Measurements from ENCODE around the gene NBPF4. TPM values are rescaled to one million over a fixed set of nuclear protein-coding genes. Genes with fewer than 3 reads are reported as not detected.
A peak's percentile ranks its signal among the peaks of the same experiment; 100 is the strongest.
"Not testable (repeated sequence)": the region's sequence is repeated elsewhere in the genome, so short reads cannot be mapped to it uniquely, and the experiment has no call there.

Gene NBPF4
- total RNA-seq, 6 experiments from 2014 or later, result not detected

- H3K27me3 ChIP-seq; intact Hi-C loops (cut with DNase I); H3K36me3 ChIP-seq; H3K27ac ChIP-seq; H3K9me3 ChIP-seq; ATAC-seq; H3K4me3 ChIP-seq; DNase-seq; H3K4me1 ChIP-seq: not testable (repeated sequence)
- WGBS (ENCODE audit: insufficient coverage, low coverage, low lambda C conversion rate, missing lambda C conversion rate), result no CpG with 5 or more reads among the region's 3 CpGs
These were observed 11.7 kb downstream of the NBPF4 start for GRCh38 chr1:108232183-108232582.

GRCh38 chr1:108229976-108230375, 13.9 kb downstream of the NBPF4 start:
- DNase-seq; H3K36me3 ChIP-seq; H3K9me3 ChIP-seq; H3K27ac ChIP-seq; H3K27me3 ChIP-seq; H3K4me3 ChIP-seq; H3K4me1 ChIP-seq; ATAC-seq; intact Hi-C loops (cut with DNase I): not testable (repeated sequence)
- no CpG with 5 or more reads among the region's 3 CpGs for WGBS (ENCODE audit: insufficient coverage, low coverage, low lambda C conversion rate, missing lambda C conversion rate)

GRCh38 chr1:108227772-108228171, 16.1 kb downstream of the NBPF4 start:
- H3K27ac ChIP-seq; intact Hi-C loops (cut with DNase I); ATAC-seq; H3K4me1 ChIP-seq; H3K4me3 ChIP-seq; H3K9me3 ChIP-seq; DNase-seq; H3K36me3 ChIP-seq; H3K27me3 ChIP-seq: not testable (repeated sequence)
- WGBS (ENCODE audit: insufficient coverage, low coverage, low lambda C conversion rate, missing lambda C conversion rate), result no CpG with 5 or more reads among the region's 7 CpGs

- 11% methylated on average over 1 of the region's 4 CpGs for WGBS (ENCODE audit: insufficient coverage, low coverage, low lambda C conversion rate, missing lambda C conversion rate)
- H3K36me3 ChIP-seq; DNase-seq; H3K9me3 ChIP-seq; intact Hi-C loops (cut with DNase I); H3K4me1 ChIP-seq; H3K4me3 ChIP-seq; ATAC-seq; H3K27ac ChIP-seq; H3K27me3 ChIP-seq: not testable (repeated sequence)
These were observed 17.0 kb downstream of the NBPF4 start for GRCh38 chr1:108226855-108227254.

GRCh38 chr1:108223226-108223625, 20.6 kb downstream of the NBPF4 start:
- H3K27ac ChIP-seq; H3K36me3 ChIP-seq; H3K9me3 ChIP-seq; H3K4me3 ChIP-seq; H3K27me3 ChIP-seq; intact Hi-C loops (cut with DNase I); H3K4me1 ChIP-seq: not testable (repeated sequence)
- peak; percentile 82 to 94 (median 90) for ATAC-seq
- DNase-seq, result peak in 1 of 3 donors; percentile 55
- 36% methylated on average over 6 of the region's 7 CpGs for WGBS (ENCODE audit: insufficient coverage, low coverage, low lambda C conversion rate, missing lambda C conversion rate)

GRCh38 chr1:108217515-108218174, 26.2 kb downstream of the NBPF4 start:
- H3K36me3 ChIP-seq; H3K4me3 ChIP-seq; H3K27me3 ChIP-seq; H3K9me3 ChIP-seq; ATAC-seq; intact Hi-C loops (cut with DNase I); H3K4me1 ChIP-seq; DNase-seq; H3K27ac ChIP-seq: not testable (repeated sequence)
- WGBS (ENCODE audit: insufficient coverage, low coverage, low lambda C conversion rate, missing lambda C conversion rate), result 67% methylated on average over 13 of the region's 14 CpGs

- ATAC-seq; H3K9me3 ChIP-seq; intact Hi-C loops (cut with DNase I); H3K27me3 ChIP-seq; H3K27ac ChIP-seq; H3K4me3 ChIP-seq; DNase-seq; H3K4me1 ChIP-seq; H3K36me3 ChIP-seq: not testable (repeated sequence)
- WGBS (ENCODE audit: insufficient coverage, low coverage, low lambda C conversion rate, missing lambda C conversion rate), result 55% methylated on average over 2 of the region's 2 CpGs
These were observed 26.9 kb downstream of the NBPF4 start for GRCh38 chr1:108217007-108217406.

GRCh38 chr1:108216028-108216890, 27.6 kb downstream of the NBPF4 start:
- WGBS (ENCODE audit: insufficient coverage, low coverage, low lambda C conversion rate, missing lambda C conversion rate), result 63% methylated on average over 5 of the region's 6 CpGs
- H3K9me3 ChIP-seq; ATAC-seq; H3K27me3 ChIP-seq; H3K4me1 ChIP-seq; H3K27ac ChIP-seq; intact Hi-C loops (cut with DNase I); H3K36me3 ChIP-seq; DNase-seq; H3K4me3 ChIP-seq: not testable (repeated sequence)
